Aorta (tissue), 5 donors: ENCODE data around the gene SHFL. TPM values are rescaled to one million over a fixed set of nuclear protein-coding genes. Genes with fewer than 3 reads are reported as not detected.

ENCODE experiments used
- ATAC-seq: fragments of 200-7000 bp; cut with Tn5 transposase; one replicate; pipeline ENCODE4 v1.9.1; 2022; ENCODE audit warnings: moderate library complexity; ENCODE audit not compliant: low FRiP score
- DNase-seq, 2 donors: peaks; one replicate each; pipeline ENCODE4 v3.0.0-alpha.2; 2020
- H3K27ac ChIP-seq, 2 donors: one replicate each; pipeline ENCODE4 v1.5.1; 2013; ENCODE audit warnings: low read length in 2 of 2, mild to moderate bottlenecking in 2 of 2, moderate library complexity in 2 of 2, control low read depth in 1 of 2, inconsistent platforms in 1 of 2, low read depth in 1 of 2
- H3K27me3 ChIP-seq, 2 donors: one replicate each; pipeline ENCODE4 v1.6.1; 2013; ENCODE audit warnings: control low read depth in 1 of 2, low read length in 1 of 2, mild to moderate bottlenecking in 1 of 2, moderate library complexity in 1 of 2; ENCODE audit not compliant: insufficient read depth in 2 of 2, control insufficient read depth in 1 of 2
- H3K36me3 ChIP-seq, 2 donors: one replicate each; pipeline ENCODE4 v1.6.1; 2013; ENCODE audit warnings: control low read depth in 1 of 2, low read length in 1 of 2, mild to moderate bottlenecking in 1 of 2; ENCODE audit not compliant: insufficient read depth in 2 of 2, control insufficient read depth in 1 of 2
- H3K4me1 ChIP-seq, 2 donors: one replicate each; pipeline ENCODE4 v1.6.1; 2013; ENCODE audit warnings: low read length in 2 of 2, control low read depth in 1 of 2, mild to moderate bottlenecking in 1 of 2, moderate library complexity in 1 of 2; ENCODE audit not compliant: insufficient read depth in 2 of 2, control insufficient read depth in 1 of 2
- H3K4me3 ChIP-seq, 2 donors: one replicate each; pipeline ENCODE4 v1.5.1; 2013; ENCODE audit warnings: low read length in 2 of 2, control low read depth in 1 of 2, mild to moderate bottlenecking in 1 of 2
- H3K9me3 ChIP-seq: one replicate; pipeline ENCODE4 v1.6.1; 2013; ENCODE audit warnings: mild to moderate bottlenecking, low read length; ENCODE audit not compliant: control insufficient read depth
- whole genome bisulfite sequencing, 2 donors: extraction: QIAGEN DNeasy Blood & Tissue Kit; methylation state at CpG; one replicate each; pipeline ENCODE4 v1.1.7; 2013; 5-methylcytosine and 5-hydroxymethylcytosine counted together
- intact Hi-C, 2 donors: fragments of 100-400 bp; cut with DNase I; formaldehyde crosslinking; loops; one replicate each; pipeline versions ENCODE4 v1.14.2 to v1.15.0; 2022
- polyA plus RNA-seq, 2 donors: library from polyadenylated mRNA; stranded (reverse); fragments of 200-250 nt; gene quantifications; one replicate each; pipeline ENCODE4 v1.2.3, GENCODE V29; 2013
- total RNA-seq, 2 donors: library from RNA; stranded (reverse); fragmentation: NEBNext Ultra II Directional; extraction: Animal tissue kit (Norgen Biotek cat#: 25700); gene quantifications; one replicate each; pipeline ENCODE4 v1.2.1, GENCODE V29; 2021
- donor health status: healthy with polysubstance abuse.
- donor health status: Bipolar disorder and iron deficiency.
- donor health status: DM: no; HTN: no; CAD: no.
- donor health status: DM: no; HTN: no; CAD: no.
- donor health status: DM: yes; HTN: yes; CAD: no.

The SHFL gene
- total and polyA plus RNA-seq, 4 donors: 20.3 to 70.2 (median 41.3) TPM

DNA sequence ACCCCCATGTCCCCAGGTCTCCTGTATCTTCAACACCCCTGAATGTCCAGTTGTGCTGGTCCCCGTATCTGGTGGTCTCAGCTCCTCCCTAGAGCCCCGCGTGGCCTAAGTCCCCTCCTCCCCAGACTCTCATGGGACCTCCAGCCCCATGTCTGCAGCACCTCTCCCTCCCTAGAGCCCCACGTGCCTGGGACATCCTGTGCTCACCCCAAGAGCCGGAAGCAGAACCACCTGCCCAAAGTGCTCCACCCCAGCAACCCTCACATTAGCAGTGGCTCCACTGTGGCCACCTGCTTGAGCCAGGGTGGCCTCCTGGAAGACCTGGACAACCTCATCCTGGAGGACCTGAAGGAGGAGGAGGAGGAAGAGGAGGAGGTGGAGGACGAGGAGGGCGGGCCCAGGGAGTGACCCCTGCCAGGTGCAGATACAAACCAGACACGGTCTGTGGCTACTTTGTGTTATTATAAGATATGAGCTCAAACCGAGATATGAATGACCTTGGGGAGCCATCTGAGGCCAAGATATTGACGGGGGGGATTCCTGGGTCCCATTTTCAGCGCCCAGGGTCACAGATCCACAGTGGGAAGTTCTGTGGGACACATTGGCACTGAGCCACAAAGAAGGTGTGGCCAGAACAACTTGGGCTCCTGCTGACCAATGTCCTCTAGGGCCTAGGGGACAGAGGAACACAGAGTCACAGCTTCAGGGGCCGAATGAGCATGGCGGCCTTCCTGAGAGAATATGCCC is 6.0 kb downstream of the SHFL start:
- ATAC-seq (no peak), DNase-seq (no peak)
- no peaks in the 10 kb centered on the region for H3K4me1 ChIP-seq
- H3K9me3 ChIP-seq: no peaks in the 10 kb centered on the region
- intact Hi-C loops: no loop called here
- H3K4me3 ChIP-seq: no peak overlapping the region
- WGBS, 2 donors: 73 to 79% methylated on average over 13 of the region's 13 CpGs
- no peak overlapping the region for H3K27ac ChIP-seq
- H3K36me3 ChIP-seq: no peaks in the 10 kb centered on the region
- no peaks in the 10 kb centered on the region for H3K27me3 ChIP-seq

DNA sequence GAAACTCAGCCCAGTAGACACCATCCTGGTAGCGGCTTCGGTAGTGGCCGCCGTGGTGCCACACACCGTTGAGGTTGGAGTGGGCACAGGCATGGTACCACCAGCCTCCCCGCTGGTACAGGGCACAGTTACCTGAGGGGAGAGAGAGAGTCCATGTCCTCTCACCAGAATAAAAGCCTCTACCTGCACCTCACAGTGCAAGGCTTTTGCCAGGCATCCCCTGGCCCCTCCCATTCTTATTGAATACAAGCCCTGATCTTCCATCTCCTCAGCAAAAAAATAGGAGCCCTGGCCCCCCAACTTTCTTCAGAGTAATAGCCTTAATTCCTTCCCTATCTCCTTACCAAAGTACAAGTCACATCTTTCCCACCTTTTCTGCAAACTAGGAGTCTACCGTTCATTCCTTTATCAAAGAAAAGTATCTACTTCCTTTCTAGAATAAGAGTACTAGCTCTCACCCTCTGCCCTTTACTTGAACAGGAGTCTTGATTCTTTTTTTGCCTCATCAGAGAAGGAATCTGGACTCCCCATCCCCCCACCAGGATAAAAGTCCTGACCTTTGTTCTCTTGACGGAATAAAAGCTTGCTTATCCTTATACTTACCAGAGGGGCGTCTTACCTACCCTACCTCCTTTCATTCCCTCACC is 6.7 kb downstream of the SHFL start:
- no peak overlapping the region for H3K27ac ChIP-seq
- DNase-seq (no peak), ATAC-seq (no peak)
- H3K27me3 ChIP-seq: no peaks in the 10 kb centered on the region
- no peak overlapping the region for H3K4me3 ChIP-seq
- no peaks in the 10 kb centered on the region for H3K36me3 ChIP-seq
- no peaks in the 10 kb centered on the region for H3K4me1 ChIP-seq
- intact Hi-C loops: no loop called here
- WGBS, 2 donors: 92 to 93% methylated on average over 9 of the region's 9 CpGs
- no peaks in the 10 kb centered on the region for H3K9me3 ChIP-seq

DNA sequence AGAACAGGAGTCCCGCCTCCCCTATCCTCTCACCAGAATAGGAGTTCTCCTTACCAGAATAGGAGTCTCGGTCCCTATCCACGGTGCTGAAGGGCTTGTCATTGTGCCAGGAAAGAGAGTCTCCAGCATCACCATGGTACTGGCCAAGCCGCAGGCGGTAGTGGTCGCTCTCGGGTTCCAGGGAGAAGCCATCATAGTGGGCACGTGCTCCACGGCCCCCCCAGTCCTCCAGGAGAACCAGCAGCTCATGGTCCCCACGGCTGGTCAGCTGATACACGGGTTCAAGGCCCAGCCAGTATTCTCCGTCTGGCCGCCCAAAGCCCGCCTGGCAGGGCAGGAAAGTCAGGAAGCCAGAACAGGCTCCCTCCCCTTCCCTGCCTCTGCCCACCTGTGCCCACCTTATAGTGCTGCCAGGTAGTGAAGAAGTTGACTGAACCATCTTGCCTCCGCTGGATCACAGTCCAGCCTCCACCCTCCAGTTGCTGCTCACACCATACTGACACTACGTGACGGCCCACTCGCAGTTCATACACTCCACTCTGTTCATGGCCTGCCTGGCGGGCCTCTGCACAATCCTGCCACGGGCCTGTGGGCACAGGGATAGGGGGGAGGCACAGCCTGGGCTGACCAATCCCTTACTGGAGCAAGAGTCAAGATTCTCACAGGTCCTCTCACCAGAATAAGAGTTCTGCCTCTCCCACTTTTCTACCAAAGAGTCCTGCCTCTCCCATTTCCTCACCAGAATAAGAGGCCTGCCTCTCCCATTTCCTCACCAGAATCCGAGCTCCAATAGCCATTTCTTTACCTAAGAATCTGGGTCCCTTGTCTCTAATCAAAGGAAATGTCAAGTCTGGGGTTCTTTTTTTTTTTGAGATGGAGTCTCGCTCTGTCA is 7.4 kb downstream of the SHFL start:
- H3K4me1 ChIP-seq: no peaks in the 10 kb centered on the region
- intact Hi-C loops: no loop called here
- no peaks in the 10 kb centered on the region for H3K36me3 ChIP-seq
- no peak overlapping the region for H3K27ac ChIP-seq
- DNase-seq: no peak
- H3K4me3 ChIP-seq: no peak overlapping the region
- H3K27me3 ChIP-seq: no peaks in the 10 kb centered on the region
- 85 to 87% methylated on average over 22 of the region's 22 CpGs for WGBS, 2 donors
- no peak for ATAC-seq
- H3K9me3 ChIP-seq: no peaks in the 10 kb centered on the region

DNA sequence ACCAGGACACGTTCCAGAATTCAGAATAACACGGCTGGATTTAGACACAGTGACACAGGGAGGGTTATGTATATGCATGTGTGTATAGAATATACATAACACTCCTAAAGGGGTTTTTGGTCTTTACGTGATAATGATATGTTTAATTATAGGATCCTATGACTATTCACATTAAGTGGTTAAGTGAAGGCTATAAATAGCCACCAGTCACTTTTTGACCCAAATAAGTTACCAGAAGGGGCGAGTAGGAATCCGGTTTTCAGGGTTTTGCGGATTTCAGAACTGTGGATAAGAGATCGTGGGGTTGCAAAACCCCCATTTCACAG is 9.5 kb downstream of the SHFL start:
- H3K27ac ChIP-seq: no peak overlapping the region
- no peaks in the 10 kb centered on the region for H3K36me3 ChIP-seq
- H3K27me3 ChIP-seq: no peaks in the 10 kb centered on the region
- no peak overlapping the region for H3K4me3 ChIP-seq
- intact Hi-C loops: no loop called here
- 6 to 16% methylated on average over 7 of the region's 7 CpGs for WGBS, 2 donors
- no peak for DNase-seq
- no peak for ATAC-seq
- H3K9me3 ChIP-seq: no peaks in the 10 kb centered on the region
- no peaks in the 10 kb centered on the region for H3K4me1 ChIP-seq

DNA sequence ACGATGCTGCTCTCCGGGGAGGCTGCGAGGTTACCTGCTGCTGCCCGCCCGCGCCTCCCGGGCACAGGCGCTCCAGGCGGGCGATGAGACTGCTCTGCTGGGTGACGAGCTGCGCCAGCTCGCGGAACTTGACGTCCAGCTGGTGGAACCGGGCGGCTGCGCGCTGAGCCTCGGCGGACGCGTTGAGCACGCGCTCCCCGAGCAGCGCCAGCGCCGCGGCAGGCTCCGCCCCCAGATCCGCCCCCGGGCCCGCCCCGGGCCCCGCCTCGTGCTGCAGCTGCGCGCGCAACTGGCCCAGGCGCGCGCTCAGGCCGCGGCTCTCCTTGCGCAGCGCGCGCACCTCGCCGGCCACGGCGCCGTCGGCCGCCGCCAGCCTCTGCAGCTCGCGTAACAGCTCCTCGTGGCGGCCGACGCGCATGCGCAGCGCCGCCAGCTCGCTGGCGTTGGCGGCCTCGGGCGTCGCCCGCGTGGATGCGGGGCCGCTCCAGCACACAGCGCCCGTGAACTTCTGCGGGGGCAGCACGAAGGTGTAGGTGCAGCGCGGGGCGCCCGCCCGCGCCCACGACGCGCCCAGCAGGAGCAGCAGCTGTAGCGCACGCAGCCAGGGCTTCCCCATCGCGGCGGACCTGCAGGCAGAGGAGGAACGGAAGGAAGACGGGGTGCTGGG is 10.0 kb downstream of the SHFL start:
- H3K4me1 ChIP-seq: no peaks in the 10 kb centered on the region
- ATAC-seq (peak; percentile 93), DNase-seq (peak; percentile 92 to 96)
- no peak overlapping the region for H3K4me3 ChIP-seq
- H3K36me3 ChIP-seq: no peaks in the 10 kb centered on the region
- WGBS, 2 donors: 1 to 2% methylated on average over 88 to 97 of the region's 97 CpGs
- H3K9me3 ChIP-seq: no peaks in the 10 kb centered on the region
- intact Hi-C loops: no loop called here
- H3K27ac ChIP-seq: peak overlapping the region in 1 of 2 donors; percentile 9
- H3K27me3 ChIP-seq: no peaks in the 10 kb centered on the region

DNA sequence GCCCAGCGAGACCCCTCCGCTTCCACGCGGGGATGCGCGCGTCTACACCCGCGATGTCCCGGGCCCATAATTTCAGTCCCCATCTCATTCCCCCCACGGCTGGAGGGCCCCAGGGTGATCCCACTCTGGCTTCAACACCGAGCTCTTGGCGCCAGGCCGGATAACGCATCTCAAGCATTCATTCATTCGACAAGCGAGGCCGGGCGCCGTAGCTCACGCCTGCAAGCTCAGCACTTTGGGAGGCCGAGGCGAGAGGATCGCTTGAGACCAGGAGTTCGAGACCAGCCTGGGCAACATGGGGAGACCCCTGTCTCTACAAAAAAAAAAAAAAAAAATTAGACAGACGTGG is 10.5 kb downstream of the SHFL start:
- ATAC-seq: peak; percentile 3
- H3K9me3 ChIP-seq: no peaks in the 10 kb centered on the region
- H3K27ac ChIP-seq: no peak overlapping the region
- 23 to 27% methylated on average over 26 of the region's 26 CpGs for WGBS, 2 donors
- intact Hi-C loops: no loop called here
- H3K36me3 ChIP-seq: no peaks in the 10 kb centered on the region
- no peaks in the 10 kb centered on the region for H3K27me3 ChIP-seq
- H3K4me1 ChIP-seq: no peaks in the 10 kb centered on the region
- no peak overlapping the region for H3K4me3 ChIP-seq
- DNase-seq: peak in 1 of 2 donors; percentile 72

DNA sequence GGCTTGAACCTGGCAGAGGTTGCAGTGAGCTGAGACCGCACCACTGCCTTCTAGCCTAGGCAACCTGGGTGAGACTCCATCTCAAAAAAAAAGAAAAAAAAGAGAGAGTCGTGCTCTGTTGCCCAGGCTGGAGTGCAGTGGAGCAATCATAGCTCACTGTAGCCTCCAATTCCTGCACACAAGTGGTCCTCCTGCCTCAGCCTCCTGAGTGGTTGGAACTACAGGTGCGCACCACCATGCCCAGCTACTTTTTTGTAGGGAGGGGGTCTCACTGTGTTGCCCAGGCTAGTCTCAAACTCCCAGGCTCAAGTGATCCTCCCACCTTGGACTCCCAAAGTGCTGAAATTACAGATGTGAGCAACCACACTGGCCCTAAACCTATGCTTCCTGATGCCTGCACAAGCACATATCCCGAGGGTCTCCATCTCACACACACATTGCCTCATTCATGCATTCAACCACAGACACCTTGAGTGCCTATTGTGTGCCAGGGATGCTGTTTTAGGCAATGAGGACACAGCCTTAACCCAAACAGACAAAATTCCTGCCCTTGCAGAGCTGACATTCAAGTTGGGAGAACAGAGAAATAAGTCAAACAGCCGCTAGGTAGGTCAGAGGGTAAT is 14.2 kb downstream of the SHFL start:
- no peaks in the 10 kb centered on the region for H3K36me3 ChIP-seq
- H3K9me3 ChIP-seq: no peaks in the 10 kb centered on the region
- 82 to 86% methylated on average over 5 of the region's 5 CpGs for WGBS, 2 donors
- no peaks in the 10 kb centered on the region for H3K27me3 ChIP-seq
- no peaks in the 10 kb centered on the region for H3K4me1 ChIP-seq
- no peak overlapping the region for H3K27ac ChIP-seq
- no peak for DNase-seq
- no peak for ATAC-seq
- intact Hi-C loops: no loop called here
- H3K4me3 ChIP-seq: no peak overlapping the region

DNA sequence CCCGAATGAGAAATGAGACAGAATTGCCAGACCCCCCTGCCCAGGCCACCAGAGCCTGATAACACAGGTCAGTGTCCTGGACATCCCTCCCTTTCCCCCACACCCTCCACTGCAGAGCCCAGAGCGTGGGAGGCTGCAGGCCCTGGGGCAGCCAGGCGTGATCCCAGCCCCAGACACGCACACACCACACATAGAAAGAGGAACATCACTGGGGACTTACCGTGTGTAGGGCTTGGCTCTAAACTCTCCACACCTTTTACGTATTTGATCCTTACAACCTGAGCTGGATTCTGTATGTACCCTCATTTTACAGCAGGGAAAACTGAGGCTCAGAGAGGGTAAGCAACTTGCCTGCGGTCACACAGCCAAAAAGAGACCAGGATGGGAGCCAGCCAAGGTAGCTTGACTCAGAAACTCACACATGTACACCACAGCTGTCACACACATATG is 16.7 kb downstream of the SHFL start:
- 73 to 78% methylated on average over 7 of the region's 7 CpGs for WGBS, 2 donors
- no peak overlapping the region for H3K4me3 ChIP-seq
- DNase-seq (no peak), ATAC-seq (no peak)
- H3K4me1 ChIP-seq: no peaks in the 10 kb centered on the region
- H3K27ac ChIP-seq: no peak overlapping the region
- H3K36me3 ChIP-seq: peaks cover 0 to 2% of the 10 kb centered on the region in 2 donors
- no peaks in the 10 kb centered on the region for H3K9me3 ChIP-seq
- intact Hi-C loops: no loop called here
- H3K27me3 ChIP-seq: no peaks in the 10 kb centered on the region
